ENCODE measurements around the gene YIF1A.
A peak's percentile ranks its signal among the peaks of the same experiment; 100 is the strongest.
"Not testable (repeated sequence)": the region's sequence is repeated elsewhere in the genome, so short reads cannot be mapped to it uniquely, and the experiment has no call there.

Gene YIF1A

GRCh38 chr11:66326261-66327111 is 37.5 kb upstream of the YIF1A start:
- no peak for DNase-seq (ENCODE audit: low read depth in 2 of 3, low spot score in 2 of 3)

DNA sequence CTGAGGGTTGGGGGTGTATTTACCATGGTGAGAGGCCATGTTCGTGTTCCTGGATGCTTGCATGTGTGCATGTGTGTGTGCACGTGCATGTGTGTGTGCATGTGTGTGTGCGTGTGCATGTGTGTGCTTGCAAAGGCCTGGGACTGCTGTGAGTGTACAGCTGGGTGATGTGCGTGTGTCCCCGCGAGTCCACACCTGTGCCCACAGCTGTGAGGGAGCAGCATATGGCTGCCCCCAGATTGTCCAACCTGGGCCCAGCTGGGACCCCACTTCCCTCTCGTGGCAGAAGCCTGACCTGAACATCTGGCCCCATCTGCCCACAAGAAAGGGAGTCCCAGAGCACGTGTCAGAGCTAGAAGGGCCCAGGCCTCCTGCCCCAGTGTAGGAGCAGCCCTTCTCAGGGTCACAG is 36.3 kb upstream of the YIF1A start:
- no peak for DNase-seq (ENCODE audit: low read depth in 2 of 3, low spot score in 2 of 3)

DNA sequence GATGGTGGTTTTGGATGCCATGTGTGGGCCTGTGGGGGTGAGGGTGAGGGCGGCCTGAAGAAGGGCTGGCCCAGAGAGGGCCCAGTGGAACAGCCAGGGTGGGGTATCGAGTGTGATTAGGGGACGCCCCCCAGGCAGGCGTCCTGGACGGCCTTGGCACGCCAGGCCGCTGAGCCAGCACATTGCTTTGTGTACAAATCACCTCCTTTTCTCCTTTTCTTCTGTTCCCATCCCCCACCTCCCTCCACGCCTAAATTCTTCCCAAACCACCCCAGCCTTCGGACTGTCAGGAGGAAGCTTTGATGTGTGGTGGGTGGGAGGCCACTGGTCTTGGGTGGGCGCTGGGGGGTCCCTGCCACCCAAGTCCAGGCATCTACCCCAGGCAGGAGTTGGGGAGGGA is 35.7 kb upstream of the YIF1A start:
- DNase-seq (ENCODE audit: low read depth in 2 of 3, low spot score in 2 of 3), result no peak

DNA sequence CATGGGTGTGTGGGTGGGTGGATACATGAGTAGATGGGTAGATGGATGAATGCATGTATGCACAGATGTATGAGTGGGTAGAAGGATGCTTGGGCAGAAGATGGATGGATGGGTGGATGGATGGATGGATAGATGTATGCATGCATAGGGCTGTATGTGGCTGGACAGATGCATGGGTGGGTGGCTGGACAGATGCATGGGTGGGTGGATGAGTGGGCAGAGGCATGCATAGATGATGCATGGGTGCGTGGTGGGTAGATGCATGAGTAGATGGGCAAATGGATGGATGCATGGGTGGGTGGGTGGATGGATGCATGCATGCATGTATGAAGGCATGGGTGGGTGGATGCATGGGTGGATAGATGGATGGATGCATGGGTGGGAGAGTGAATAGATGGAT is 34.7 kb upstream of the YIF1A start:
- no peak for DNase-seq (ENCODE audit: low read depth in 2 of 3, low spot score in 2 of 3)

- no peak for DNase-seq (ENCODE audit: low read depth in 2 of 3, low spot score in 2 of 3)
Measured at GRCh38 chr11:66322732-66323427, 33.9 kb upstream of the YIF1A start.

GRCh38 chr11:66321606-66322005 is 32.7 kb upstream of the YIF1A start:
- no peak for DNase-seq (ENCODE audit: low read depth in 2 of 3, low spot score in 2 of 3)

- DNase-seq (ENCODE audit: low read depth in 2 of 3, low spot score in 2 of 3), result not testable (repeated sequence)
Measured at GRCh38 chr11:66320748-66321147, 31.8 kb upstream of the YIF1A start.

- DNase-seq (ENCODE audit: low read depth in 2 of 3, low spot score in 2 of 3), result not testable (repeated sequence)
Measured at GRCh38 chr11:66320289-66320688, 31.3 kb upstream of the YIF1A start.

GRCh38 chr11:66318600-66318970 is 29.6 kb upstream of the YIF1A start:
- DNase-seq (ENCODE audit: low read depth in 2 of 3, low spot score in 2 of 3), result no peak

GRCh38 chr11:66317723-66318599 is 29.0 kb upstream of the YIF1A start:
- no peak for DNase-seq (ENCODE audit: low read depth in 2 of 3, low spot score in 2 of 3)

DNA sequence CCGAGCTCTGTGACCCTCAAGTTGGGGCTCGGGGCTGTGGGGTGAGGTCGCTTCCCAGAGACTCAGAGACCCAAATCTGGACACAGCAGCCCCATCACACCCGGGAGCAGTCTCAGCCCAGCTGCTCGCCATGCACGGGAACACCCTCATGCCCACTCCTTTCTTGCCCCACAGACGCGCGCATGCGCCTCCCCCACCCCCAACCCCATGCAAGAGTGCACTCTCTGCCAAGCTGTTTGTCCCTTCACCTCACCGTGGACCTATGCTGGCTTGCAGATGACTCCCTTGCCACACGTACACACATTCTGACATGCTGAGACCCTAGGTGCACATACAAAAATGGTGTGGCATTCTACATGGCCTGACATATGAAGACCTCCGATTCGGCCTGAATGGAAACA is 28.4 kb upstream of the YIF1A start:
- peak in 1 of 3 experiments; percentile 30 for DNase-seq (ENCODE audit: low read depth in 2 of 3, low spot score in 2 of 3)

DNA sequence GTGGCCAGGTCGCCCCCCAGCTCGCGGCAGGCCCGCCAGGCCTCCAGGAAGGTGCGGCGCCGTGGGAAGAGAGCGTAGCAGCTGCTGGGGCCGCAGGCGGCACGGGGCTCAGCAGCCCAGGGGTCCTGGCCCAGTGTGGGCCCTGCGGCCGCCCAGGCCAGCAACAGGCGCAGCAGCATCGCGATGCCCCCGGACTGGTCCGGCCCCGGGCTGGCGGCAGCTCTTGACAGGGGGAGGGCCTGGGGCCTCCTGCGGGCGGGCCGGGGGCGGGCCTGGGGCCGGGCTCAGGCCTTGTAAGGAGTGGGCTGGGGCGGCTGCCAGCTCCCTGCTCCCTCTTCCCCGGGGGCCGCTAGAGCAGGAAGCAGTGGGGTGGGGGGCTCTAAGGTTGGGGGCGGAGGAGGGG is 27.9 kb upstream of the YIF1A start, which contains the start of gene CD248:
Gene CD248 (minus strand): TSS at position 196 of the 403 bp plus-strand sequence. CDS start 17 bp downstream, at position 179.
- DNase-seq (ENCODE audit: low read depth in 2 of 3, low spot score in 2 of 3), result no peak

DNA sequence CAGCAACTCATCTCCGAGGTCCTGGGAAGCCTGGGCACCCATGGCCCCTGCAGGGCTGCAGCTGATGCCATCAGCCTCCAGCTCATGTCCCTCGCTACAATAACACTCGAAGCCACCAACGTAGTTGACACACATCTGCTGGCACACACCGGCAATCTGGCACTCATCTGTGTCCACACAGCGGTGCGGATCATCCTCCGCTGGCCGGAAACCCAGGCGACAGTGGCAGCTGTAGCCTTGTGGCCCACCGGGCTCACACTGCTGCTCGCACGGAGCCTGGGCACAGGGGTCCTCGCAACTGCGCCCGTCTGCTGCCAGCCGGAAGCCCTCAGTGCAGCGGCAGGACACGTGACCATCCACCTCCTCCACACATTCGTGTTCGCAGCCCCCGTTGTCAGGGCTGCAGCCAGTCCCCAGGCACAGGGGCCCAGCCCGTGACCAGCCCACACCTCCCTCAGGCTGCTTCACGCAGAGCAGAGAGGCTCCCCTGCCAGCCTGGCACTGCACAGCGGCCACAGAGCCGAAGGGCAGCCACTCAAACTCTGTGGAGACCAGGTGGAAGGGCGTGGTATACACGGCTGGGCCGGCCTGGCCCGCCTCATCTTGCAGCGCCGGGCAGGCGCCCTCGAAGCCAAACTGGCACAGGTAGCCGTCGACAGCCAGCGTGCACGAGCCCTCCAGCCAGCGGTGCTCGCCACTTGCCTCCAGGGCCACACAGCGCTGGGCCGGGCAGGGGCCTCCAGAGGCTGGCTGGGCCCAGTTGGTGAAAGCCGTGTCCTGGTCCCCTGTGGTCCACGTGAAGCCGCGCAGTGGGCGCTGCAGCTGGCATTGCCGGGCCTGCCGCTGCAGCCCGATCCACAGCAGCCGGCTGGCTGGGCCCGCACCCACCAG is 27.2 kb upstream of the YIF1A start:
- no peak for DNase-seq (ENCODE audit: low read depth in 2 of 3, low spot score in 2 of 3)

DNA sequence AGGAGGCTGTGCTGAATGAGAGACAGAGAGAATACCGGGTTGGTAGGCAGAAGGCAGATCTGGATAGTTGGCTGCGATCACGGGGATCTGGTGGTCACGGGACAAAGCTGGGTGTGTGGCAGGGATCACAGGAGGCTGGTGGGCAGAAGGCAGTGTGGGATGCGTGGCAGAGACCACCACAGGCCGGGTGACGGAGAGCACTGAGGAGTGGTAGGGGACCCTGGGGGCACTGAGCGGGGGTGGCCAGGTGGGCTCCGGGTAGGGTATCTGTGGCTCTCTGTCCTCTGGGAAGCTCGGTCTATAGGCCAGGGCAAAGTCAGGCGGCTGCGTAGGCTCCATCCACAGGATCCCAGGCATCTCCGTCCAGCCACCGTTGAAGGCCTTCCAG is 26.5 kb upstream of the YIF1A start:
- DNase-seq (ENCODE audit: low read depth in 2 of 3, low spot score in 2 of 3), result no peak

DNA sequence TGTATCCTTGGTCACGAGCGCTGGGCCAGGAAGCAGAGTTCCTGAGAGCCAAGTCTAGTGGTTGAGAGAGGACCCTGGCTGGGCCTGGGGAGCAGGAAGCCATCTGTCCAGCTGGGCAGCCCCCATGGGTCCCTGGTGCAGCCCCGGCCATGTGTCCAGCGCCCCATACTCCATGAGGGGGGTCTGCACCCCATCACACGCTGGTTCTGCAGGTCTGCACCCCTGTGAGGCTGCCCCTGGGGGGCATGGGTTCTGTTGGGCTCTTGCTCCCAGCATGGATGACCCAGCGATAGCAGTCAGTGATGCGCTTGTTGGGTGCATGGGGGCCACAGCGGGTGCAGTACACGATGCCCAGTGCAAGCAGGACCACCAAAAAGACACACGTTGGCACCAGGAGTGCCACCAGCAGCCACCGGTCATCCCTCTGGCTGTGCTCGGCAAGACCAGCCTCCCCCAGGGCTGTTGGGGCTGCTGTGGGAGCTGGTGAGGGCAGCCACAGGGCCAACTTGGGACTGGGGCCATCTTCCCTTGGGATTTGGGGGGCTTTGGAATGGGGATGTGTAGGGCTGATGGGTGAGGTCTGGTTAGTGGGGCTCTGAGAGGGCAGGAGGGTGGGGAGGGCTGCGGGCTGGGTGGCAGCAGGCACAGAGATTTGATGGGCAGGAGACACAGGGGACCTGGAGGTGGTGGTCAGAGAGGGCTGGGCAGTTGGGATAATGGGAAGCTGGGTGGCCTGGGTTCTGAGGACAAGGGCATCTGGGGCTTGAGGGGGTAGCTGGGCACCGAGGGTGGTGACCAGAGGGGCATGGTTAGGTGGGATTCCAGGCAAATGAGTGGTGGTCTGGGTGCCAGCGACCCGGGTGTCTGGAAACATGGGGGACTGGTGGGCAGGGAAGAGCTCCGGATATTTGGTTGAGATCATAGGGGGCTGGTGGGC is 25.9 kb upstream of the YIF1A start:
- no peak for DNase-seq (ENCODE audit: low read depth in 2 of 3, low spot score in 2 of 3)

DNA sequence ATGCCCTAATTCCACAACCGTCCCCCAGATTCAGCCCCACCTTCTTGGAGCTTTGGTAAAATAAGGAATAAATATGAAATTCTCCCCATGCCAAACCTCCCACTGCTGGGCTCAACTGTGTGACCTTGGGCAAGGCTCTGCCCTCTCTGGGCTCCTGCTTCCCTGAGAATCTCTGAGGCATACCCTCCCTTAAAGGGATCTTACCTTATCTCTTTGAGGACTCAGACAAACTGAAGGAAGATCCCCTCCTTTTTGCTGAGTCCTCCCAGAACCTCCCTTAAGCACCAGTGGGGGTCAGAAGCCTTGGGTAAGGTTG is 25.2 kb upstream of the YIF1A start:
- no peak for DNase-seq (ENCODE audit: low read depth in 2 of 3, low spot score in 2 of 3)

DNA sequence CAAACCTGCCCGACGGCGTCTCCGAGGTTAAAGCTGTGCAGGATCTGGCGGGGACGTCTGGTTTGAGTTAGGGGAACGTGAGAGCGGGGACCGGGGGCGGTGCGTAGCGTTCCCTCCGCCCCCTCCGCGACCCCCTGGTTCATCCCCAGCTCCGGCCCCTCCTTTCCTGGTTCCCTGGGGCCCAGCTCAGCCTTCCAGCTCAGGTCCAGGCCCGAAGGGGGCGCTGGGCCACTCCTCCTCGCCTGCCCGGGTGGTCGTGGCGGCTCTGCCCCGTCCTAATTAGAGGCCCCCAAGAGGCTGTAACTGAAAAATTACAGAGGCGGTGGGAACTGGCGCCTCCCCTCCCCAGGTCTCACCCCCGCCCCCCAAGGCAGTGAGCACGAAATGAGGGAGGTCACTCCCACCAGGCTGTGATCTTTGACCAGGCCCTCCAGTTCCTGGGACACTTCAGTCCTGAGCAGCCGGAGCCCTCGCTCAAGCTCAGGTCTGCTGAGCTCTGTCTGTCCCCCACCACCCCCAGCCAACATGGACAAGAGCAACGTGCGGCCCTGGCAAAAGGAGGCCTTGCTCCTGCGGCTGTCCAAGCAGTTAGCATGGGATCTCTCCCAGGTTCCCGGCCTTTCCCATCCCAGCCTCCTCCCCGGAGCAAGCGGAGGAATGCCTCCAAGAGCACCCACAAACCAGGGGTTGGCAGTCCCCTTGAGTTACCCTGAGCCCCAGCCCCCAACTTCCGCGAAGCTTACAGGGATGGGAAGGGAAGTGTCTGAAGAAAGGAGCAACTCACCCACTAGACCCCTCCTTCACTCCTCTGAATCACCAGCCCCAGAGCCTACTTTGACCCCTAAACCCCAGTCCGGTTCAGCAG is 24.6 kb upstream of the YIF1A start:
- no peak for DNase-seq (ENCODE audit: low read depth in 2 of 3, low spot score in 2 of 3)

DNA sequence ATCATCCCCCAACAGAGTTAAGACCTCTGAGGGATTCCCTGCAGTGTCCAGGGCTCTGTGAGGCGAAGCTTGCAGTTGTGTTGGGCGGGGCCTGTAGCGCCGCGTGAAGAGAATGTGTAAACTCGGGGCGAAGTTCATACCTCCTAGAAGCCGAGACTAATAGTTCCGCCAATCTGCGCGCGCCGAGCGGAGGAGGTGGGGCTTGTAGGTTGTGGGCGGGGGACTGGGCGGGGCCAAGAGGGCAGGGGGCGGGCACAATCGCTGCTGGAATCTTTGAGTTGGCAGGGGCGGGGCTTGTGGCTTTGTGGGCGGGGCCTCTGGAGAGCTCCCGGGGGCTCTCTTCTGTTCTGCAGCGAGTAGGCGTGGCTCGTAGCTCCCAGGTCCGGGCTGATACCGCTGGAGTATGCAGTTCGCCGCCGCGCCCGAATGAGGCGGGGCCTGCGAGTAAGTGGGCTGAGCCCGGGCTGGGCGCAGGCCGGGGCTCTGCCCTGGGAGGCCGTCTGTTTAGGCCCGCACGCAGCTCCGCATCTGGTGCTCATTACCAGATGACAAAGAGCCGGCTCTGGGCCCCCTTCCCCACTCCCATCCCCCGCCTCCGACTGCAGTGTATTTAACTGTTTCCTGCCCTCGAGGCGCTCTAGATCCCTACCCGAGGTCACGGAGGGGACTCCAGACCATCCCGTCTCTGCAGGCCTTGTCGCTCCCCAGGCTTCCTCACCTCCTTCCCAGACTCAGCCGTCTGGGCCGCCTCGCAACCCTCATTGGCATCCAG is 23.8 kb upstream of the YIF1A start:
- DNase-seq (ENCODE audit: low read depth in 2 of 3, low spot score in 2 of 3), result peak; percentile 88 to 100 (median 100)

All from activated CD8-positive, alpha-beta memory T cell treated with anti-CD3 and anti-CD28 coated beads for 48 hours (primary cell).